WERI-Rb-1 (cell line): ENCODE data around the gene ELAVL1.
A peak's percentile ranks its signal among the peaks of the same experiment; 100 is the strongest.

ENCODE experiments used
- DNase-seq: peaks from one replicate; pipeline ENCODE4 v3.0.0-alpha.2; 2020
- H3K27ac ChIP-seq: fragments of 250-450 bp; sonication (Bioruptor Pico); 2 replicates; pipeline ENCODE4 v1.5.1; 2020; ENCODE audit warnings: mild to moderate bottlenecking, moderate library complexity
- H3K27me3 ChIP-seq: fragments of 250-450 bp; sonication (Bioruptor Pico); 2 replicates; pipeline ENCODE4 v1.5.1; 2021; ENCODE audit warnings: mild to moderate bottlenecking, low read depth, moderate library complexity; ENCODE audit not compliant: insufficient read depth, severe bottlenecking
- H3K36me3 ChIP-seq: fragments of 250-450 bp; sonication (Bioruptor Pico); 2 replicates; pipeline ENCODE4 v1.5.1; 2020; ENCODE audit warnings: mild to moderate bottlenecking, moderate library complexity
- H3K4me3 ChIP-seq: 2 replicates; pipeline ENCODE4 v1.5.1; 2011; ENCODE audit warnings: low read depth, mild to moderate bottlenecking, control low read depth, low read length
- H3K9me3 ChIP-seq: fragments of 250-450 bp; sonication (Bioruptor Pico); 2 replicates; pipeline ENCODE4 v1.5.1; 2021; ENCODE audit warnings: mild to moderate bottlenecking, moderate library complexity; ENCODE audit not compliant: severe bottlenecking
- TF ChIP-seq, protein P1 (sequence below): IDR thresholded peaks from 2 replicates; pipeline ENCODE4 v1.5.1; 2011; ENCODE audit warnings: low read depth, mild to moderate bottlenecking, control low read depth, inconsistent platforms, low read length

The ELAVL1 gene

GRCh38 chr19:7921967-7922835, 83.2 kb downstream of the ELAVL1 start:
- H3K36me3 ChIP-seq: peaks cover 34% of the 10 kb centered on the region

DNA sequence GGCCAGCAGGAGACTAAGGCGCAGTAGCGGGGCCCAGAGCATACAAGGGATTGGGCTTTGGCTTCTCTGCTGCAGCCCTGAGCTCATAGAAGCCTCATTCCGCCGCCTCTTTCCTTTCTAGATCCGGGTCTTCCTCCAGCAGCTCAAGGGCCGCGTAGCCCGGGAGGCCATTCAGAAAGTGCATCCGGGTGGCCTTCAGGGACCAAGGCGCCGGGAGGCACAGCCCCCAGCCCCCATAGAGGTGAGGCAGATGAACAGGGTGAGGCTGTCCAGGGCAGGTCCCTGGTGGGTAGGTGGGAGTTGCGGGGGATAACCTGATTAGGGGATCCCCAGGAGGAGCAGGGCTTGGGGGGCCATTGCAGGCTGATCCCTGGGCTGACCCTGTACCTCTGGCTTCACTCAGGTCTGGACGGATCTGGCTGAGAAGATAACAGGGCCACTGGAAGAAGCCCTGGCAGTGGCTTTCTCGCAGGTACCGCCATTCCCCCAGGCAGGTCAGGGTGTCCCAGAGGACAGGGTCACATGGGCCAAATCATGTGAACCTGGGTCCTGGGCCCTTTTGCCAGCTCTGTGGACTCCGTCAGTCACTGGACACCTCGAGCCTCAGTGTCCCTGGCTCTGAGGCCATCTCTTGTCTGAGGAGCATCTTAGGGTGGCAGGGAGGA, 84.0 kb downstream of the ELAVL1 start:
- Histone ChIP-seq H3K36me3 (peaks cover 28% of the 10 kb centered on the region), H3K4me3 (peak overlapping the region; percentile 50), H3K9me3 (peaks cover 4% of the 10 kb centered on the region), H3K27me3 (no peaks in the 10 kb centered on the region), H3K27ac (peak overlapping the region; percentile 69)
- TF ChIP-seq, protein P1, sequence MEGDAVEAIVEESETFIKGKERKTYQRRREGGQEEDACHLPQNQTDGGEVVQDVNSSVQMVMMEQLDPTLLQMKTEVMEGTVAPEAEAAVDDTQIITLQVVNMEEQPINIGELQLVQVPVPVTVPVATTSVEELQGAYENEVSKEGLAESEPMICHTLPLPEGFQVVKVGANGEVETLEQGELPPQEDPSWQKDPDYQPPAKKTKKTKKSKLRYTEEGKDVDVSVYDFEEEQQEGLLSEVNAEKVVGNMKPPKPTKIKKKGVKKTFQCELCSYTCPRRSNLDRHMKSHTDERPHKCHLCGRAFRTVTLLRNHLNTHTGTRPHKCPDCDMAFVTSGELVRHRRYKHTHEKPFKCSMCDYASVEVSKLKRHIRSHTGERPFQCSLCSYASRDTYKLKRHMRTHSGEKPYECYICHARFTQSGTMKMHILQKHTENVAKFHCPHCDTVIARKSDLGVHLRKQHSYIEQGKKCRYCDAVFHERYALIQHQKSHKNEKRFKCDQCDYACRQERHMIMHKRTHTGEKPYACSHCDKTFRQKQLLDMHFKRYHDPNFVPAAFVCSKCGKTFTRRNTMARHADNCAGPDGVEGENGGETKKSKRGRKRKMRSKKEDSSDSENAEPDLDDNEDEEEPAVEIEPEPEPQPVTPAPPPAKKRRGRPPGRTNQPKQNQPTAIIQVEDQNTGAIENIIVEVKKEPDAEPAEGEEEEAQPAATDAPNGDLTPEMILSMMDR: no peak
- DNase-seq: no peak

More at GRCh38 chr19:7921967-7922835, 83.2 kb downstream of the ELAVL1 start:
- H3K9me3 ChIP-seq: no peaks in the 10 kb centered on the region
- H3K27ac ChIP-seq: no peak overlapping the region
- H3K27me3 ChIP-seq: no peaks in the 10 kb centered on the region
- TF ChIP-seq, protein P1: no peak
- no peak for DNase-seq
- no peak overlapping the region for H3K4me3 ChIP-seq

DNA sequence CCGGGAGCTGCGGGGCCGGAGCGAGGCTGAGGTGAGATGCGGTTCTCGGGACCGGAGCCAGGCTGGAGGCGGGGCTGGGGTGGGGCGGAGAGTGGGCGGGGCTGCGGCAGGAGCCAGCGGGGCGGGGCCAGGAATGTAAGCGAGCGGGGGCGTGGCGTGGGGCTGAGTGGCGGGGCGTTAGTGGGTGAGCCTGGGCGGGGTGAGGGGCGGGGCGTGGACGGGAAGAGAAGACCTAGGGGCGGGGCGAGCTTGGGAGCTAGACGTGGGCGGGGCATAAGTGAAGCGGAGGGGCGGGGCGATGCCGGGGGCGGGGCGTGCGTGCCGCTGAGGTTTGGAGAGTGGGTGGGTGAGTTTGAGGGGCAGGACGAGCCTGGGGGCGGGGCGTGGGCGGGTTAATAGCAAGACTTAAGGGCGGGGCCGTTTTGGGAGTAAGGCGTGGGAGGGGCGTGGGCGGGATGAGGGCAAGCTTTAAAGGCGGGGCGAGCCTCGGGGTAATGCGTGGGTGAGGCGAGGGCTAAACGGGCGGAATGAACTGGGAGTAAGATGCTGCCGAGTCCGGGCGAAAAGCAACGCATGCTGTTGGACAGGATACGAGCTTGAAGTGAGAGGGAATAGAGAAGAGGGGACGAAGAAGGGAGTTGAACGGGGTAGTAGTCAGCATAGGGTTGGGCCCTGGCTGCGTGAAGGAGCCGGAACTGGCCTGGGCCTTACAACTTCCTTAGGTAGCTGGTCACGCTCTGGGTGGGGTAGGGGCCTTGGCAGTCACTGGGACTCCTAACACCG, 84.7 kb downstream of the ELAVL1 start:
- Histone ChIP-seq H3K27ac (peak overlapping the region; percentile 86), H3K36me3 (peaks cover 28% of the 10 kb centered on the region), H3K4me3 (peak overlapping the region; percentile 52), H3K9me3 (peaks cover 4% of the 10 kb centered on the region), H3K27me3 (no peaks in the 10 kb centered on the region)
- TF ChIP-seq, protein P1: no peak
- peak; percentile 98 for DNase-seq

- no peaks in the 10 kb centered on the region for H3K27me3 ChIP-seq
- TF ChIP-seq, protein P1: no peak
- H3K9me3 ChIP-seq: peaks cover 4% of the 10 kb centered on the region
- peak; percentile 97 for DNase-seq
- peak within 1 kb of the TSS; percentile 52 for H3K4me3 ChIP-seq
- H3K36me3 ChIP-seq: peaks cover 28% of the 10 kb centered on the region
- peak within 1 kb of the TSS; percentile 86 for H3K27ac ChIP-seq
Measured at GRCh38 chr19:7919610-7920518, 85.6 kb downstream of the ELAVL1 start, which contains the start of gene SNAPC2. Gene SNAPC2, plus strand, starts transcription at chr19:7920338. Its CDS starts 29 bp downstream, at chr19:7920367.
